Testis (tissue), 3 donors: Measurements from ENCODE around the gene LYRM7. TPM values are rescaled to one million over a fixed set of nuclear protein-coding genes. Genes with fewer than 3 reads are reported as not detected.

Experiments
- DNase-seq: peaks from one replicate; pipeline ENCODE4 v3.0.0-alpha.2; 2019
- H3K27ac ChIP-seq, 2 donors: fragments of 200-600 bp; sonication (generic); one replicate each; pipeline ENCODE4 v1.5.1; 2019
- H3K27me3 ChIP-seq: fragments of 200-600 bp; sonication (generic); one replicate; pipeline ENCODE4 v1.5.1; 2019
- H3K36me3 ChIP-seq: fragments of 200-600 bp; sonication (generic); one replicate; pipeline ENCODE4 v1.5.1; 2017; ENCODE audit warnings: low read depth; ENCODE audit errors: missing control alignments
- H3K4me1 ChIP-seq: fragments of 200-600 bp; sonication (generic); one replicate; pipeline ENCODE4 v1.5.1; 2019
- H3K4me3 ChIP-seq, 2 donors: fragments of 200-600 bp; sonication (generic); one replicate each; pipeline ENCODE4 v1.5.1; 2017 to 2019
- H3K9me3 ChIP-seq: fragments of 200-600 bp; sonication (generic); one replicate; pipeline ENCODE4 v1.5.1; 2017
- CTCF ChIP-seq, 3 experiments: fragments of 450-650 bp in 2 of 3; fragments of 200-600 bp in 1 of 3; sonication (generic) in 1 of 3; IDR thresholded peaks; one replicate each; pipeline ENCODE4 v1.5.1; 2016 to 2019; ENCODE audit warnings: antibody characterized with exemption in 3 of 3, mild to moderate bottlenecking in 2 of 3, moderate library complexity in 1 of 3
- POLR2A ChIP-seq: fragments of 450-650 bp; IDR thresholded peaks from one replicate; pipeline ENCODE4 v1.6.1; 2017; ENCODE audit warnings: antibody characterized with exemption, mild to moderate bottlenecking, moderate library complexity
- WGBS, 2 donors: methylation state at CpG; one replicate each; pipeline ENCODE4 v1.1.5; 2018; 5-methylcytosine and 5-hydroxymethylcytosine counted together
- intact Hi-C: fragments of 100-400 bp; cut with DNase I; formaldehyde crosslinking; loops from one replicate; pipeline ENCODE4 v1.15.1; 2023; ENCODE audit warnings: low total_unique reads
- polyA plus RNA-seq: library from polyadenylated mRNA; stranded (reverse); fragments of 350-450 nt; fragmentation: Illumina TruSeq; extraction: RNeasy Lipid Tissue Mini Kit (QIAGEN cat#74804); gene quantifications from one replicate; pipeline ENCODE4 v1.2.3, GENCODE V29; 2014; ENCODE audit warnings: low read depth, low replicate concordance; ENCODE audit not compliant: insufficient read depth
- total RNA-seq, 2 donors: library from RNA; depleted of rRNA; stranded (reverse); fragments of >200 nt; gene quantifications; one replicate each; pipeline ENCODE4 v1.2.3, GENCODE V29; 2016

The LYRM7 gene
- total and polyA plus RNA-seq, 3 donors from 2014 or later: 12.1 to 14.4 (median 13.2) TPM

GRCh38 chr5:131221008-131221703 is 50.4 kb downstream of the LYRM7 start:
- TF ChIP-seq POLR2A: no peak
- no peak for TF ChIP-seq CTCF (IDR thresholded peaks at IDR 0.05)
- H3K27me3 ChIP-seq: no peaks in the 10 kb centered on the region
- 83 to 93% methylated on average over 10 of the region's 10 CpGs for WGBS, 2 donors
- H3K4me1 ChIP-seq: peaks cover 8% of the 10 kb centered on the region
- intact Hi-C loops: no loop called here
- no peak overlapping the region for H3K27ac ChIP-seq
- no peaks in the 10 kb centered on the region for H3K9me3 ChIP-seq
- no peak overlapping the region for H3K4me3 ChIP-seq
- no peaks in the 10 kb centered on the region for H3K36me3 ChIP-seq
- DNase-seq: no peak

GRCh38 chr5:131221888-131222287 is 51.1 kb downstream of the LYRM7 start:
- Histone ChIP-seq H3K27ac (no peak overlapping the region), H3K9me3 (no peaks in the 10 kb centered on the region), H3K36me3 (no peaks in the 10 kb centered on the region), H3K27me3 (no peaks in the 10 kb centered on the region), H3K4me1 (peaks cover 8% of the 10 kb centered on the region), H3K4me3 (no peak overlapping the region)
- DNase-seq: no peak
- TF ChIP-seq CTCF (IDR thresholded peaks at IDR 0.05): no peak
- TF ChIP-seq POLR2A: no peak
- intact Hi-C loops: no loop called here

- no peak for DNase-seq
- Histone ChIP-seq H3K36me3 (no peaks in the 10 kb centered on the region), H3K27ac (no peak overlapping the region), H3K4me1 (peaks cover 8% of the 10 kb centered on the region), H3K4me3 (no peak overlapping the region), H3K27me3 (no peaks in the 10 kb centered on the region), H3K9me3 (no peaks in the 10 kb centered on the region)
- intact Hi-C loops: no loop called here
- TF ChIP-seq CTCF (IDR thresholded peaks at IDR 0.05): no peak
These were observed 52.0 kb downstream of the LYRM7 start for GRCh38 chr5:131222731-131223130.

GRCh38 chr5:131223751-131224386 is 53.1 kb downstream of the LYRM7 start:
- Histone ChIP-seq H3K27me3 (no peaks in the 10 kb centered on the region), H3K4me3 (no peak overlapping the region), H3K27ac (no peak overlapping the region), H3K36me3 (no peaks in the 10 kb centered on the region), H3K4me1 (peaks cover 8% of the 10 kb centered on the region), H3K9me3 (no peaks in the 10 kb centered on the region)
- intact Hi-C loops: no loop called here
- WGBS, 2 donors: 85 to 98% methylated on average over 2 of the region's 2 CpGs
- no peak for TF ChIP-seq CTCF (IDR thresholded peaks at IDR 0.05)
- TF ChIP-seq POLR2A: no peak
- DNase-seq: no peak
